Rectal smooth muscle tissue (tissue), 1 donor: ENCODE measurements around the gene GABARAPL1.
"Not testable (repeated sequence)": the region's sequence is repeated elsewhere in the genome, so short reads cannot be mapped to it uniquely, and the experiment has no call there.

Experiments used
- H3K27ac ChIP-seq: one replicate; pipeline ENCODE4 v1.7.0; 2013; ENCODE audit warnings: low read depth, low read length, inconsistent platforms
- H3K27me3 ChIP-seq: one replicate; pipeline ENCODE4 v1.7.0; 2013; ENCODE audit warnings: low read length; ENCODE audit not compliant: control insufficient read depth, insufficient read depth
- H3K36me3 ChIP-seq: one replicate; pipeline ENCODE4 v1.7.0; 2013; ENCODE audit warnings: low read length; ENCODE audit not compliant: control insufficient read depth, insufficient read depth
- H3K4me1 ChIP-seq: one replicate; pipeline ENCODE4 v1.7.0; 2013; ENCODE audit warnings: low read length; ENCODE audit not compliant: control insufficient read depth, insufficient read depth
- H3K4me3 ChIP-seq: one replicate; pipeline ENCODE4 v1.7.0; 2013; ENCODE audit warnings: low read length
- H3K9ac ChIP-seq: one replicate; pipeline ENCODE4 v1.7.0; 2013; ENCODE audit warnings: low read length

Gene GABARAPL1

DNA sequence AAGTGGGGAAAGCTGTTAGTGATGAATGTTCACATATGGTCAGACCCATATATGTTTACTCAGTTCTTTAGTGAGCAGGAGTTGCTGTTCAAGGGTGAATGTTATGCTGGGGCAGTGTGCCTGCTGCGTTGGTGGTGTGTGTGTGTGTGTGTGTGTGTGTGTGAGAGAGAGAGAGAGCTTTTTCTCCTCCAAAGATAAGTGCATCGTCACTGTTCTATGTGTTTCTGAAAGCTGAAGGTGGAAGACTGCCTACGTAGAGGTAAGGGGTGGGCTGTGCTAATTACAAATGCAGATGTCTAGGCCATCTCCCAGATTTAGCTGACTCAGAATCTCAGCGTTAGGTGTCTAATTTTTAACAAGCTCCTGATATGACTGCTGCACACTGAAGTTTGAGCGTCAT lies 10.5 kb downstream of the GABARAPL1 start:
- Histone ChIP-seq H3K4me1 (no peaks in the 10 kb centered on the region), H3K27ac (no peak overlapping the region), H3K9ac (no peak overlapping the region), H3K4me3 (no peak overlapping the region), H3K27me3 (no peaks in the 10 kb centered on the region), H3K36me3 (peaks cover 22% of the 10 kb centered on the region)

DNA sequence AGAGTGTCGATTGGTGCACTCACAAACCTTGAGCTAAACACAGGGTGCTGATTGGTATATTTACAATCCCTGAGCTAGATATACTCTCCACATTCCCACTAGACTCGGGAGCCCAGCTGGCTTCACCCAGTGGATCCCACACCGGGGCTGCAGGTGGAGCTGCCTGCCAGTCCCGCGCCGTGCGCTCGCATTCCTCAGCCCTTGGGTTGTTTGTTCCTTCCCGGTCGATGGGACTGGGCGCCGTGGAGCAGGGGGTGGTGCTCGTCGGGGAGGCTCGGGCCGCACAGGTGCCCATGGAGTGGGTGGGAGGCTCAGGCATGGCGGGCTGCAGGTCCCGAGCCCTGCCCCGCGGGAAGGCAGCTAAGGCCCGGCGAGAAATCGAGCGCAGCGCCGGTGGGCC lies 12.7 kb downstream of the GABARAPL1 start:
- not testable (repeated sequence) for H3K4me1 ChIP-seq, H3K27me3 ChIP-seq, H3K27ac ChIP-seq, H3K4me3 ChIP-seq, H3K9ac ChIP-seq
- H3K36me3 ChIP-seq = peaks cover 20% of the 10 kb centered on the region

DNA sequence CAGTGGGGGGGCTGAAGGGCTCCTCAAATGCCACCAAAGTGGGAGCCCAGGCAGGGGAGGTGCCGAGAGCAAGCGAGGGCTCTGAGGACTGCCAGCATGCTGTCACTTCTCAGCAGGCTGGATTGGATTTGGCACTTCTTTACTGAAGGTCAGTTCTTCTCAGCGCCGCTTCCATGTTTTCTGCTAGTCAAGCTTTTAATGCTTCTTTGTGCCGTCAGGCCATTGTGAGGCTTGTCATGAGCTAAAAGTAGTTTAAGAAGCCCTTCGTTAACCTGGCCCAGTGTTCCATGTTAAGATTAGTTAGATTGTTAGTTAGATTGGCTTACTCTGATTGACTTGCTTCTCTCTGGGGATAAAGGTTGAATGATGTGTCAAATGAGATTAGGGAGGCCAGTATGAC lies 13.4 kb downstream of the GABARAPL1 start:
- Histone ChIP-seq H3K4me1 (no peaks in the 10 kb centered on the region), H3K27ac (no peak overlapping the region), H3K27me3 (no peaks in the 10 kb centered on the region), H3K4me3 (no peak overlapping the region), H3K36me3 (peaks cover 16% of the 10 kb centered on the region), H3K9ac (no peak overlapping the region)

DNA sequence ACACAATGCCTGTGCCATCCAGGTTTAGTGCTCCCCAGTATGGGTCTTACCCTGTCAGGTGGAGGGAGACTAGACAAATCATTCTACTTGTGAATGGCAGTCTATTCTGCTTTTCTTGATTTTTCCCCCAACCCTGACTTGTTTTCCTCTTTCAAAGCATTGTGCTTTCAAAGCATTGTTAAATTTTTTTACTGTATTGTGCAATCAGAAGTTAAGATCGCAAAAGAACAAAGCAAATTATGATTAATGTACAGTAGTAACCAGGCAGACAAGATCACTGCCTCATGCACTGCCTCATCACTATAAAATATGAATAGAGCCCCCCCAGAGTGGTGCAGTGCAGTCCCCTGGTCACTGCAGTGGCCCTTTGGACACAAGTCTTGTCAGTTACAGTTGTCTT lies 14.1 kb downstream of the GABARAPL1 start:
- Histone ChIP-seq H3K4me3 (no peak overlapping the region), H3K27me3 (no peaks in the 10 kb centered on the region), H3K27ac (no peak overlapping the region), H3K36me3 (peaks cover 13% of the 10 kb centered on the region), H3K9ac (no peak overlapping the region), H3K4me1 (no peaks in the 10 kb centered on the region)

DNA sequence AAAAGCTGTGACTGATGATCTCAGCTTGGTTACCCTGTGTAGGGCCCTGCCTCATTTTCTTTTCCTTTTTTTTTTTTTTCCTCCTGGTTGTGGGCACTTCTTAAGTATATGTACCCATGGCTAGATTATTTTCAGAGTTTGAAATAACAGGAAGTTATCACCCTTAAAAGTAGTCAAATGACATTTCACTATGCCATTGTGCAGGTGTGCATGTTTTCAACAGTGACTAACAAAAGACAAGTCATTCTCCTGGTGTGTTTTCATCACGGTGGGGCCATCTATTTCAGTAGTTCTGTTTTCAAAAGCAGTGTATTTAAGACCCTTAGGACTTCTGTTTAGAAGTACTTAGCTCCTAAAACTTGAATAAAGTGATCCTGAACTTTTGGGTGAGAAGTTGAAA lies 15.0 kb downstream of the GABARAPL1 start:
- H3K4me3 ChIP-seq = no peak overlapping the region
- H3K4me1 ChIP-seq = no peaks in the 10 kb centered on the region
- peaks cover 4% of the 10 kb centered on the region for H3K36me3 ChIP-seq
- H3K27ac ChIP-seq = no peak overlapping the region
- no peak overlapping the region for H3K9ac ChIP-seq
- H3K27me3 ChIP-seq = no peaks in the 10 kb centered on the region

DNA sequence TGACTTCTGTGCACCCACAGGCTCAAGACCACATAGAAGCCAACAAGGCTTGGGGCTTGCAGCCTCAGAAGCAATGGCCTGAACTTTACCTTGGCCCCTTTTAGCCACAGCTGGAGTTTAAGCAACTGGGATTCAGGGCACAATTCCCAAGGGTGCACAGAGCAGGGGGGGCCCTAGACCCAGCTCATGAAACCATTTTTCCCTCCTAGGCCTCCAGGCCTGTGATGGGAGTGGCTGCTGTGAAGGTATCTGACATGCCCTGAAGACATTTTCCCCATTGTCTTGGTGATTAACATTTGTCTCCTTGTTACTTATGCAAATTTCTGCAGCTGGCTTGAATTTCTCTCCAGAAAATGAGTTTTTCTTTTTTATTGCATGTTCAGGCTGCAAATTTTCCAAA lies 21.9 kb downstream of the GABARAPL1 start:
- Histone ChIP-seq H3K27ac (no peak overlapping the region), H3K9ac (no peak overlapping the region), H3K36me3 (no peaks in the 10 kb centered on the region), H3K4me1 (no peaks in the 10 kb centered on the region), H3K27me3 (no peaks in the 10 kb centered on the region), H3K4me3 (no peak overlapping the region)

DNA sequence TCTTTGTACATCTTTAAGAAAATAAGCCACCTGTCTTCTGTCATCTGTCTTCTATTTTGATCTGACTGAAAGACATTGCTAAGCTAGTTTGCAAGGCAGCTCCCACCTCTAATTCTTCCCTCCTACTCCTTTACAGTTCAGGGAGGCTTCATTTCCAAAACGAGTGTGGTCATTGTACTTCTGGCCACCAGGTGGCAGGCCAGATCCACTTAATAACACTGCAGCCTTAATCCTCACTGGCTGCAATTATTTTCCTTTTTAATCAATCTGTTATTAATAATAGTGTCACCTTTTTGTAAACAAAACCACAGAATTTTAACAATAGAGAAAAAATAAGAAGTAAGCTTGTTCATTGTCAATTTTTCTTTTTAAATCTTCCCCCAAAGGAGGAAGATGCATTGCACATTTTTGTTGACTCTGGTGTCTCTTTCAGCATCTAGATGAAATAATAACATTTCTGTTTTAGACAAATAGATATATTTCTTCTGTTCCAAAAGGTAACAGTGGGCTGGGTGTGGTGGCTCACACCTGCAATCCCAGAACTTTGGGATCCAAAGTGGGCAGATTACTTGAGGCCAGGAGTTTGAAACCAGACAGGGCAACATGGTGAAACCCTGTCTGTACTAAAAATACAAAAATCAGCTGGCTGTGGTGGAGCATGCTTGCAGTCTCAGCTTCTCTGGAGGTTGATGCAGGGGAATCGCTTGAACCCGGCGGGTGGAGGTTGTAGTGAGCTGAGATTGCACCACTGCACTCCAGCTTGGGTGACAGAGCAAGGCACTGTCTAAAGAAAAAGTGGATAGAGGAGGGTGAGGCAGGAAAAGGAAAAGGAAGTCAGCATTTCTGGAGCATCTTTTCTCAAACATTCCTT lies 23.3 kb downstream of the GABARAPL1 start:
- Histone ChIP-seq H3K4me1 (no peaks in the 10 kb centered on the region), H3K9ac (no peak overlapping the region), H3K27me3 (no peaks in the 10 kb centered on the region), H3K36me3 (no peaks in the 10 kb centered on the region), H3K4me3 (no peak overlapping the region), H3K27ac (no peak overlapping the region)

DNA sequence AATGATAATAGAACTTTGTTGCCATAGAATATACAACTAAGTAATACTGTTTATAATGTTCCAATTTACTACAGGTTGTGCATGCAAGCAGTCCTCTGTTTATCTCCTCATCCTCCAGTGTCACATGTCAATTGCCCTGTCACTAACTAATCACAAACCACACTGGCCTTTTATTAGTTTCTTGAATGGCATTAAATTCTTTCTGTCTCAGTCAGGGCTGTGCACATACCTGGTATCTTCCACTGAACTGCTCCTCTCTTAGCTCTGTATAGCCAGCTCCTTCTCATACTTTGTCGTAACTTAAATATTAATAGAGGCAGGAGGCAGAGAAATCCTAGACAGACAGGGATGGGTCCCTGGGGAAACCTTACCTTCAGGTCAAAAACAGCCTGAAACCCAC lies 24.0 kb downstream of the GABARAPL1 start:
- Histone ChIP-seq H3K36me3 (no peaks in the 10 kb centered on the region), H3K27ac (no peak overlapping the region), H3K9ac (no peak overlapping the region), H3K4me3 (no peak overlapping the region), H3K4me1 (no peaks in the 10 kb centered on the region), H3K27me3 (no peaks in the 10 kb centered on the region)

DNA sequence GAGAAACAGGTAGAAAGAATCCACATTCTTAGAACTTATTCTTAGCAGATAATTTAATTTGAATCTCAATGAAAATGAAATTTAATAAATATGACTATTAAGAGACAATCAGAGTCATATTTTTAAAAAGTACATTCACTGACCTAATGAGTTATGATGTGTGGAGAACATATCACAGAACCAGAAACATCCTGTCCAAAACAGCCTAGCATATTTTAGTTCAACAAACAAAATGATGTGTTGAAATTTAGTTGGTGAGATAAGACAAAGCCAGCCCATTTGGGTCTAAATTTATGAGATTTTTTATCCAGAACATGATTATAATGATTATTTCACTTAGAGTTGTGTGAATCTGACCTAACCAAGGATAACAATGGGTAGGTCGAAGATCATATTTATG lies 25.8 kb downstream of the GABARAPL1 start:
- Histone ChIP-seq H3K4me1 (no peaks in the 10 kb centered on the region), H3K4me3 (no peak overlapping the region), H3K36me3 (no peaks in the 10 kb centered on the region), H3K27me3 (no peaks in the 10 kb centered on the region), H3K27ac (no peak overlapping the region), H3K9ac (no peak overlapping the region)

DNA sequence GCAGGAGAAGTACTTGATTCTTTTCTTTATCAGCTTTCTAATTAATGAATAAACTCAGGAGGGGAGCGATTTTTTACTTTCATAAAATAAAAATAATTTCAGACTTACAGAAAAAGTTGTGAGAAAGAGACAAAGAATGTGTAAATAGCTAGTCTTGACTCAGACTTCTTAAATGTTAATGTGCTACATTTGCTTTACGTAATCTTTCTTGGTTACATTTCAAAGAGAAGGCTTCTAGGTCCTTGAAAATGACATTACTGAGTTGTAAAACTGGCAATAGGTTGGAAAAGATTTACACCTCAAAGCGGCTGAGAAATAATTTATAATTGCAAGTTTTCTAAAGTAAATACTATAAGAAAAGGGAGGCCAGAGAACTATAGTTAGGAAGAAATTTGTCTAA lies 28.6 kb downstream of the GABARAPL1 start:
- H3K4me1 ChIP-seq = no peaks in the 10 kb centered on the region

DNA sequence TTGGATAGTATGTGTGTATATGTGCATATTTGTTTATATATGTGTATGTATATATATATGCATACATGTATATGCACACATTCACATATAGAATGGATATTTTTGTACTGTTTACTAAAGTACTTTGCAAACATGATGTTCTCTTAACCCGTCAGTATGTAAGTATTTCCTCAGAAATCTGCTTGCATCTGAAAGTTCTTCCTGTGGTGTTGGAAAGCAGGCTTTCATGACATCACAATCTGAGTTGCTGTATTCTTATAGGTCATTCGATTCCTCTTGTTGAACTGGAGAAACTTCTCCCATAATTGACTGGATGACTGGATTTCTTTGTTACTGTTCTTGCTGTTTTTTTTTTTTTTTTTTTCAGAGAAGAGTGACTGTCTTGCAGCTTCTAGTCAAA lies 29.1 kb downstream of the GABARAPL1 start:
- H3K9ac ChIP-seq = no peak overlapping the region
- H3K4me3 ChIP-seq = no peak overlapping the region
- H3K36me3 ChIP-seq = no peaks in the 10 kb centered on the region
- H3K4me1 ChIP-seq = no peaks in the 10 kb centered on the region
- H3K27me3 ChIP-seq = no peaks in the 10 kb centered on the region
- no peak overlapping the region for H3K27ac ChIP-seq

More for the DNA sequence above, 28.6 kb downstream of the GABARAPL1 start:
- H3K4me3 ChIP-seq = no peak overlapping the region
- no peak overlapping the region for H3K9ac ChIP-seq
- no peaks in the 10 kb centered on the region for H3K27me3 ChIP-seq
- H3K27ac ChIP-seq = no peak overlapping the region
- no peaks in the 10 kb centered on the region for H3K36me3 ChIP-seq

DNA sequence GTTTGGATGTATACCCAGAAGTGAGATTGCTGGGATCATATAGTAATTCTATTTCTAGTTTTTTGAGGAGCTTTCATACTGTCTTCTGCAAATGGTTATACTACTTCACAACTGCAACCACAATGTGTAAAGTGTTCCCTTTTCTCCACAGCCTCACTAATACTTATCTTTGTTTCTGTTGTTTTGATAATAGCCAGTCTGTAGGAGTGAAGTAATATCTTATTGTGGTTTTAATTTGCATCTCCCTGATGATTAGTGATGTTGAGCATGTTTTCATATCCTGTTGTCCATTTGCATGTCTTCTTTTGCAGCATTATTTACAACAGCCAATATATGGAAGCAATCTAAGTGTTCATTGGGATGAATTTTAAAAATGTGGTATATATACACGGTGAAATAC lies 29.9 kb downstream of the GABARAPL1 start:
- Histone ChIP-seq H3K27me3 (no peaks in the 10 kb centered on the region), H3K27ac (no peak overlapping the region), H3K4me3 (no peak overlapping the region), H3K4me1 (no peaks in the 10 kb centered on the region), H3K9ac (no peak overlapping the region), H3K36me3 (no peaks in the 10 kb centered on the region)

DNA sequence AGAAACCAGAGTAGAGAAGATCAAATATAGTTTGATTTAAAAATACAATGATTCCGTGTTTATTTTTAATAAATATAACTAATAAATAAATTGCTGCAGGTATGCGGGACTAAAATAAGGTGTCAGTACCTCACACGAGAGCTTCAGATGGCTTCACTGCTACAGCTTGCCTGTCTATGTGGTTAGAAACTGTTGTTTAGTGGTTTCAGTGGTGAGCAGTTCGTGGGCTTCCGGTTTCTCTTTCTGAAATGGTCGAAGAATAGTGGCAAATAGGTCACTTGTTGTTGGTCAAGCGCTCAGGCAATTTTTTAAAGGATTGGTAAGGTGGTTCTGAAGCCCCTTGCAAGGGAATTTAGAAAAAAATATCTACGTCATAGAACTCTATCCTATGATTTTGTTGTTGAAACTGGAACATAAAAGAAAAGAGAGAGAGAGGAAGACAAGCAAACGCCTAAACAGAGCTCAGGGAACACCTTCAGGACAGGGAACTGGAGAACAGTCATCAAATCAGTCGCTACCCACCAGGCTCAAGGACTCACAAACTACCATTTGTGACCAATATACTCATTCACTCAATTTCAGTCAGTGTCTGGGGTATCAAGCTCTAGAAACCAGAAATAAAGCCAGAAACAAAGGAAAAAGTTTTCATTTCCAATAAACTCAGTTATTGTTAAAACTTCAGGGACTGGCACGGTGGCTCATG lies 31.3 kb downstream of the GABARAPL1 start:
- H3K27ac ChIP-seq = no peak overlapping the region
- H3K27me3 ChIP-seq = no peaks in the 10 kb centered on the region
- H3K36me3 ChIP-seq = no peaks in the 10 kb centered on the region
- H3K4me3 ChIP-seq = no peak overlapping the region
- no peaks in the 10 kb centered on the region for H3K4me1 ChIP-seq
- H3K9ac ChIP-seq = no peak overlapping the region
